ENCODE data around the gene MAD1L1. TPM values are rescaled to one million over a fixed set of nuclear protein-coding genes. Genes with fewer than 3 reads are reported as not detected.

MAD1L1 gene
- total and polyA plus RNA-seq, 2 of the 13 experiments (the other 11 are each of a cell fraction or from before 2014, with no cell fraction given): 17.4 to 64.7 TPM

DNA sequence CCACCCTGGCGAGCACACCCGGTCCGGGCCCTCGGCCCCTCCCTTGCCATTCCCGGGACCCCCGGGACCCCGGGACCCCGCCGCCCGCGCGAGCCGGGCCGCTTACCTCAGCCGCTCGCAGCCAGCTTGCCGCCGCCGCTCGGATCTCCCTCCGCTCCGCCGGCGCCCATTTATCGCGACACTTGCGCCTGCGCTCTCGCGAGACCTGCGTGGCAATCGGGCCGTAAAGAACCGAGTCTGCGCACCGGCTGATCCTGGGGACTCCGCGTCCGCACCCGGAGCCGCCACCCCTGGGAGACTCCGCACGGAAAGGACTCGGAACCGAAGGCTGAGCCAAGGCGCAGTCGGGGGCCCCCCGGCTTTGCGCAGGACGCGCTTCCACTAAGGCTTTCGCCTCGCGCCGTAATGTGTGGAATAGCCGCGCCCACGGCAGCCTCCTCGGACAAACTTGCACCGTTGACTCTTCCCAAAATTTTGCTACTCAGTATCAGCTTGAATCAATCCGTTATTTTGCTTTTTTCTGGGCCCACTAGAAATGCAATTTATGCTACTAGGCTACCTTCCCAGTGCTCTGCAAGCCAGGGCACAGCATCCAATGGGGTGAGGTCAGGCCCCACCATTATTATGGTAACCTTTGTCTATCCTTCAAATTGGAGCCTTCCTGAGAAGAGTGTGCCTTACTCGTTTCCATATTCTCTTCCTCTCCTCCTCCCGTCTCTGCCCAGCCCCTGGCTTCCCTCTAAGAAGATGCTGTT lies at the start of gene MAD1L1 (continued):
- TF ChIP-seq, protein P1, sequence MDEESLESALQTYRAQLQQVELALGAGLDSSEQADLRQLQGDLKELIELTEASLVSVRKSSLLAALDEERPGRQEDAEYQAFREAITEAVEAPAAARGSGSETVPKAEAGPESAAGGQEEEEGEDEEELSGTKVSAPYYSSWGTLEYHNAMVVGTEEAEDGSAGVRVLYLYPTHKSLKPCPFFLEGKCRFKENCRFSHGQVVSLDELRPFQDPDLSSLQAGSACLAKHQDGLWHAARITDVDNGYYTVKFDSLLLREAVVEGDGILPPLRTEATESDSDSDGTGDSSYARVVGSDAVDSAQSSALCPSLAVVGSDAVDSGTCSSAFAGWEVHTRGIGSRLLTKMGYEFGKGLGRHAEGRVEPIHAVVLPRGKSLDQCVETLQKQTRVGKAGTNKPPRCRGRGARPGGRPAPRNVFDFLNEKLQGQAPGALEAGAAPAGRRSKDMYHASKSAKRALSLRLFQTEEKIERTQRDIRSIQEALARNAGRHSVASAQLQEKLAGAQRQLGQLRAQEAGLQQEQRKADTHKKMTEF (CRISPR knock-in tag; IDR thresholded peaks at IDR 0.05): peak; percentile 57
- TF ChIP-seq ZNF296 (CRISPR knock-in tag; conservative IDR thresholded peaks at IDR 0.05) (no peak), ZNF256 (CRISPR knock-in tag; conservative IDR thresholded peaks at IDR 0.05) (peak; percentile 68; the same call in 1 of the 2 replicates), ZNF558 (CRISPR knock-in tag; IDR thresholded peaks at IDR 0.05; ENCODE audit: borderline replicate concordance) (no peak), ZNF263 (CRISPR knock-in tag; IDR thresholded peaks at IDR 0.05) (peak; percentile 38; the same call in 1 of the 2 replicates), HNF4A (CRISPR knock-in tag; IDR thresholded peaks at IDR 0.05) (peak; percentile 23; the same call in 1 of the 2 replicates)
- TF ChIP-seq, protein P2, sequence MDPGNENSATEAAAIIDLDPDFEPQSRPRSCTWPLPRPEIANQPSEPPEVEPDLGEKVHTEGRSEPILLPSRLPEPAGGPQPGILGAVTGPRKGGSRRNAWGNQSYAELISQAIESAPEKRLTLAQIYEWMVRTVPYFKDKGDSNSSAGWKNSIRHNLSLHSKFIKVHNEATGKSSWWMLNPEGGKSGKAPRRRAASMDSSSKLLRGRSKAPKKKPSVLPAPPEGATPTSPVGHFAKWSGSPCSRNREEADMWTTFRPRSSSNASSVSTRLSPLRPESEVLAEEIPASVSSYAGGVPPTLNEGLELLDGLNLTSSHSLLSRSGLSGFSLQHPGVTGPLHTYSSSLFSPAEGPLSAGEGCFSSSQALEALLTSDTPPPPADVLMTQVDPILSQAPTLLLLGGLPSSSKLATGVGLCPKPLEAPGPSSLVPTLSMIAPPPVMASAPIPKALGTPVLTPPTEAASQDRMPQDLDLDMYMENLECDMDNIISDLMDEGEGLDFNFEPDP (CRISPR knock-in tag; conservative IDR thresholded peaks at IDR 0.05): no peak
- TF ChIP-seq, protein P3, sequence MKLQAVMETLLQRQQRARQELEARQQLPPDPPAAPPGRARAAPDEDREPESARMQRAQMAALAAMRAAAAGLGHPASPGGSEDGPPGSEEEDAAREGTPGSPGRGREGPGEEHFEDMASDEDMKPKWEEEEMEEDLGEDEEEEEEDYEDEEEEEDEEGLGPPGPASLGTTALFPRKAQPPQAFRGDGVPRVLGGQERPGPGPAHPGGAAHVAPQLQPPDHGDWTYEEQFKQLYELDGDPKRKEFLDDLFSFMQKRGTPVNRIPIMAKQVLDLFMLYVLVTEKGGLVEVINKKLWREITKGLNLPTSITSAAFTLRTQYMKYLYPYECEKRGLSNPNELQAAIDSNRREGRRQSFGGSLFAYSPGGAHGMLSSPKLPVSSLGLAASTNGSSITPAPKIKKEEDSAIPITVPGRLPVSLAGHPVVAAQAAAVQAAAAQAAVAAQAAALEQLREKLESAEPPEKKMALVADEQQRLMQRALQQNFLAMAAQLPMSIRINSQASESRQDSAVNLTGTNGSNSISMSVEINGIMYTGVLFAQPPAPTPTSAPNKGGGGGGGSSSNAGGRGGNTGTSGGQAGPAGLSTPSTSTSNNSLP (IDR thresholded peaks at IDR 0.05; ENCODE audit: low read depth, low read length): no peak
- TF ChIP-seq, protein P4, sequence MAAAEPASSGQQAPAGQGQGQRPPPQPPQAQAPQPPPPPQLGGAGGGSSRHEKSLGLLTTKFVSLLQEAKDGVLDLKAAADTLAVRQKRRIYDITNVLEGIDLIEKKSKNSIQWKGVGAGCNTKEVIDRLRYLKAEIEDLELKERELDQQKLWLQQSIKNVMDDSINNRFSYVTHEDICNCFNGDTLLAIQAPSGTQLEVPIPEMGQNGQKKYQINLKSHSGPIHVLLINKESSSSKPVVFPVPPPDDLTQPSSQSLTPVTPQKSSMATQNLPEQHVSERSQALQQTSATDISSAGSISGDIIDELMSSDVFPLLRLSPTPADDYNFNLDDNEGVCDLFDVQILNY (CRISPR knock-in tag; conservative IDR thresholded peaks at IDR 0.05): peak; percentile 80; the same call in 1 of the 2 replicates
- TF ChIP-seq, protein P5, sequence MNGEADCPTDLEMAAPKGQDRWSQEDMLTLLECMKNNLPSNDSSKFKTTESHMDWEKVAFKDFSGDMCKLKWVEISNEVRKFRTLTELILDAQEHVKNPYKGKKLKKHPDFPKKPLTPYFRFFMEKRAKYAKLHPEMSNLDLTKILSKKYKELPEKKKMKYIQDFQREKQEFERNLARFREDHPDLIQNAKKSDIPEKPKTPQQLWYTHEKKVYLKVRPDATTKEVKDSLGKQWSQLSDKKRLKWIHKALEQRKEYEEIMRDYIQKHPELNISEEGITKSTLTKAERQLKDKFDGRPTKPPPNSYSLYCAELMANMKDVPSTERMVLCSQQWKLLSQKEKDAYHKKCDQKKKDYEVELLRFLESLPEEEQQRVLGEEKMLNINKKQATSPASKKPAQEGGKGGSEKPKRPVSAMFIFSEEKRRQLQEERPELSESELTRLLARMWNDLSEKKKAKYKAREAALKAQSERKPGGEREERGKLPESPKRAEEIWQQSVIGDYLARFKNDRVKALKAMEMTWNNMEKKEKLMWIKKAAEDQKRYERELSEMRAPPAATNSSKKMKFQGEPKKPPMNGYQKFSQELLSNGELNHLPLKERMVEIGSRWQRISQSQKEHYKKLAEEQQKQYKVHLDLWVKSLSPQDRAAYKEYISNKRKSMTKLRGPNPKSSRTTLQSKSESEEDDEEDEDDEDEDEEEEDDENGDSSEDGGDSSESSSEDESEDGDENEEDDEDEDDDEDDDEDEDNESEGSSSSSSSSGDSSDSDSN (CRISPR knock-in tag; IDR thresholded peaks at IDR 0.05): peak; percentile 91
- TF ChIP-seq, protein P6, sequence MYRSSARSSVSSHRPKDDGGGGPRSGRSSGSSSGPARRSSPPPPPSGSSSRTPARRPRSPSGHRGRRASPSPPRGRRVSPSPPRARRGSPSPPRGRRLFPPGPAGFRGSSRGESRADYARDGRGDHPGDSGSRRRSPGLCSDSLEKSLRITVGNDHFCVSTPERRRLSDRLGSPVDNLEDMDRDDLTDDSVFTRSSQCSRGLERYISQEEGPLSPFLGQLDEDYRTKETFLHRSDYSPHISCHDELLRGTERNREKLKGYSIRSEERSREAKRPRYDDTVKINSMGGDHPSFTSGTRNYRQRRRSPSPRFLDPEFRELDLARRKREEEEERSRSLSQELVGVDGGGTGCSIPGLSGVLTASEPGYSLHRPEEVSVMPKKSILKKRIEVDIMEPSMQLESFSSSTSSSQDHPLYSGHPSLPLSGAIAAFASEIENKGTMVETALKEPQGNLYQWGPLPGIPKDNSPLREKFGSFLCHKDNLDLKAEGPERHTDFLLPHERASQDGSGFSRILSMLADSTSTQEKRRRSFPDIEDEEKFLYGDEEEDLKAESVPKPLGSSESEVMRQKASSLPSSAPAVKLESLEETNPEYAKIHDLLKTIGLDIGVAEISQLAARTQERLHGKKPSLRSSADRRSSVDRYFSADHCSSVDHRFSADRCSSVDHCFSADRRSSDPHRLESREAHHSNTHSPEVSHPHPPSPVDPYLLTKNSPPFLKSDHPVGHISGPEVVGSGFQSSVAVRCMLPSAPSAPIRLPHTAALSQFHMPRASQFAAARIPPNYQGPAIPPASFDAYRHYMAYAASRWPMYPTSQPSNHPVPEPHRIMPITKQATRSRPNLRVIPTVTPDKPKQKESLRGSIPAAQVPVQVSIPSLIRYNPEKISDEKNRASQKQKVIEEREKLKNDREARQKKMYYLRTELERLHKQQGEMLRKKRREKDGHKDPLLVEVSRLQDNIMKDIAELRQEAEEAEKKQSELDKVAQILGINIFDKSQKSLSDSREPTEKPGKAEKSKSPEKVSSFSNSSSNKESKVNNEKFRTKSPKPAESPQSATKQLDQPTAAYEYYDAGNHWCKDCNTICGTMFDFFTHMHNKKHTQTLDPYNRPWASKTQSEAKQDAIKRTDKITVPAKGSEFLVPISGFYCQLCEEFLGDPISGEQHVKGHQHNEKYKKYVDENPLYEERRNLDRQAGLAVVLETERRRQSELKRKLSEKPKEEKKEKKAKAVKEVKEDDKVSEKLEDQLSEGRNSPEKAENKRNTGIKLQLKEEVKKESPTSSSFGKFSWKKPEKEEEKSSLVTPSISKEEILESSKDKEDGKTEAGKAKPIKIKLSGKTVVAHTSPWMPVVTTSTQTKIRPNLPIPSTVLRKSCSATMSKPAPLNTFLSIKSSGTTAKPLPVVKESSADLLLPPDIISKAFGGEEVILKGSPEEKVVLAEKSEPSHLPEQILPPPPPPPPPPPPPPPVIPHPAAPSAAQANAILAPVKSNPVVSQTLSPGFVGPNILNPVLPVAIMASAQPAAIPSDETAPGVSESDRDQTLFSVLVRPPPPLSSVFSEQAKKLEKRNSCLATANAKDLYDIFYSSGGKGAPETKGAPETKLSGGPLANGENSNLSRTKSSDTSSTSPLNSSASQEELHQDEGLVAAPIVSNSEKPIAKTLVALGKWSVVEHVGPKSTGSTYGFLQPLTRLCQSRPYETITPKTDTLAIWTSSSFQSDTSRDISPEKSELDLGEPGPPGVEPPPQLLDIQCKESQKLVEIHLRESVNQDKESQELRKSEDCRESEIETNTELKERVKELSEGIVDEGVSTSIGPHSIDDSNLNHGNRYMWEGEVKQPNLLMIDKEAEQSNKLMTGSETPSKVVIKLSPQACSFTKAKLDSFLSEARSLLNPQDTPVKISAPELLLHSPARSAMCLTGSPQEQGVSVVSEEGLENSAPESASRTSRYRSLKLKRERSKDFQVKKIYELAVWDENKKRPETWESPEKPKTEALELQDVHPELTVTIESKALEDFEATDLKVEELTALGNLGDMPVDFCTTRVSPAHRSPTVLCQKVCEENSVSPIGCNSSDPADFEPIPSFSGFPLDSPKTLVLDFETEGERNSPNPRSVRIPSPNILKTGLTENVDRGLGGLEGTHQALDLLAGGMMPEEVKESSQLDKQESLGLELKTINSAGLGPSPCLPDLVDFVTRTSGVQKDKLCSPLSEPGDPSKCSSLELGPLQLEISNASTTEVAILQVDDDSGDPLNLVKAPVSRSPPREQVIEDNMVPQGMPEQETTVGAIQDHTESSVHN (CRISPR knock-in tag; IDR thresholded peaks at IDR 0.05): peak; percentile 76; the same call in 1 of the 2 replicates

Measured in HepG2 (cell line).